Measurements from ENCODE around the gene ETF1.
A peak's percentile ranks its signal among the peaks of the same experiment; 100 is the strongest.

Gene ETF1

DNA sequence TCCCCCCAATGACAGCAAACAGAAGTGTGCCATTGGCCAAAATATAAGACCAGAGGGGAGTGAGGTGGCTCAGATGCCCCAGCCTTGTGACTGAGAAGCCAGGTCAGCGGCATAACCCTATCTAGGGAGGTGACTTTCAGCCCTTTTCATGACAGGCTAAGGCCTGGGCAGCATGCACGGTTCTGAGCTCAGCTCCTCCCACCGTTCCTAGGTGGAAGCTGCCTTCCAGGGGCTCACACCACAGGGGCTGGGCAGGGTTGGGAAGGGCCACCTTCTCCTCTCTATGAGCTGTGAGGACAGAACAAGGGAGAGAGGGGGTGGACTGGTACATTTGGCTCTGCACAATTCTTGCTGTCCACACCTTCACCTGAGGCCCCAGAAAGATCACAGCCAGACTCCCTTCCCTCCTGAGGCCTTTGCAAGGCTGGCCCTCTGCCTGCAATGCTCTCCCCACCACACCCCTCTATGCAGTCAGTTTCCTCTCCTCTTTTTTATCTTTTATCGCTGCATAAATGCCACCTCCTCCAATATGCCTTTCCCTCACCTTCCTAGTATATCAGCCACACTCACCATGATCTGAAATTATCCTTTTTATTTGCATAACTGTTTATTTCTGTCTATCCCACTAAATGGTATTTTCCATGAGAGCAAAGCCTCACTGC lies 82.9 kb downstream of the ETF1 start:
- DNase-seq = no peak

- peak; percentile 85 for DNase-seq
Observed at GRCh38 chr5:138459311-138459933, 83.6 kb downstream of the ETF1 start.

DNA sequence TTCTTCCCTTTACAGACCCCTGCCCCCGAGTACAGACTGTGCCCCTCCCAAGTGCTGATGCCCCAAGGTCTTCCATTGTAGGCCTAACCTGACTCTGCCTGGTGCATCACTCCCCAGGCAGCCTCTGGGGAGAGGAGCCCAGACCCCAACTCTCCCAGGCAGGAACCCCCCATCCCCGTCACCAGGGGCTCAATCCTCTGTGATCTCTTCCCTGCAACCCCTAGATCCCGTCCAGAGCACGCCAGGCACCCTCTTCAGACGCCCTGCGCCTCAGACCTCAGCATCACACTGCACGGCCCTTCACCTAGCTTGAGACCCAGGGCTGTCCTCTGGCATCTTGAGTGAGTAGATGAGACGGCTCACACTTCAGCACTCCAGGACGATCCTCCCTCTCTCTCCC lies 84.2 kb downstream of the ETF1 start:
- DNase-seq = no peak

- no peak for DNase-seq
Observed at GRCh38 chr5:138458384-138458783, 84.7 kb downstream of the ETF1 start.

DNA sequence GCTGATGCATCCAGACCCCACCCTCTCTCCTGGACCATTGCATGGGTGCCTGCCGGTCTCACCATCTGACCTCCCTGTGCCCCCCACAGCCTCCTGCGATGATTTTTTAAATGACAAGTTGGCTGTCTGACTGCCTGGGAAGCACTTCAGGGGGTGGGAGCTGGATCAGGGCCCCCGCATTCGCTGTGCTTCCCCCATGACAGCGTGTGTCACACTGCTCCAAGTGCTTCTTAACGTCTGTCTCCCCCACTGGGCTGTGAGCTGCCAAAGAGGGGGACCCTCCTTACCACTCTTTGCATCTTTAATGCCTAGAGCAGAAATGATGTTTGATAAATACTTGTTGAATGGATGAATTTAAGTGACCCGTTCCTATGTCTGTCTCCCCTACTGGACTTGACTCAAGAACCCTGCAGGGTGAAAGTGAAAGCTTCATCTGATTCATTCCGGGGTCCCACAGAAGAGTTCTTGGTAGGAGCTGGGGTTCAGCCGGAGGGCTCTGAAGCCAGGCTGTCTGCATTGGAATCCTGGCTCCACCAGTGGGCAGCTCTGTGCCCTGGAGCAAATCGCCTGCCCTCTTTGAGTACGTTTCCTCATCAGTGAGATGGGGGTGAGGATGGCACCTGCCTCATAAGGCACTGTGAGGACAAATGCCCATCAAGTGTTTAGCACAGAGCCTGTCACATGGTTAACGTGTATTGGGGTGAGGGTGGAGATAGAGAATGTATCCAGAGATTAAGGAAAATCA lies 85.3 kb downstream of the ETF1 start:
- DNase-seq = no peak
